OCI-LY3 (cell line): ENCODE measurements around the gene TRIM31.

Experiments
- CTCF ChIP-seq: fragments of 200-600, 300-600 bp; sonication (generic); IDR thresholded peaks from 2 replicates; pipeline ENCODE4 v1.5.1; 2014; ENCODE audit warnings: antibody characterized with exemption, low read length, low read depth
- EZH2phosphoT487 ChIP-seq: fragments of 200-600 bp; shearing (Covaris generic); IDR thresholded peaks from 2 replicates; pipeline ENCODE4 v1.6.1; 2018; ENCODE audit warnings: antibody characterized with exemption, mixed run types, low read depth

DNA sequence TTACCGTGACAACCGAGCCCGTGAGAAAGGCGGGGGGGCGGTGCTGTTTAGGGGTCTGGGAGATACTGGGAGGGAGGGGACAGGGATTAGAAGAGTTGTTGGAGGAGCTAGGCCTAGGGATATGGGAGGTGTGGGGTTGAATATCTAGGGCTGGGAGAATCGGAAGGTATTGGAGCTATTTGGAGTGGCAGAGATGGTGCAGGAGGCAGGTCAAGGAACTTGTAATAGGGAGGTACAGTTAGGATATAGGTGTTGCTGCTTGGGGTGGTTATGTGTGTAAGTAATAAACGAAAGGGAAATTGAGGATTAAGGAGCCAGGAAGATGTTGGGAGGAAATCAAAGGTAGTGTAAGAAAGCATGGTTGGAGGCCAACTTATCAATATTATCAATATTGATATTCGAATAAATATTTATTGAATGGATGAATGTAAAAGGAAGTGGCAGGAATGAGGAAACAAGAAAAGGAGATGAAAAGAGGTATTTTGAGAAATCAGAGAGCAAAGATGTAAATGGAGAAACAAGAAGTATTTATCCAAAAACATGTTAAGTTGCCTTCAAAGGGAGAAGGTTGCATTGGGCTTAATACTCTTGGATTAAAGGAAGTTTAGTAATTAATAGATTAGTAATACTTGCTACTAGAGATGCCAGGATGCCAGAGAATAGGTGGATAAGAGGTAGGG, 45.3 kb downstream of the TRIM31 start:
- TF ChIP-seq CTCF (no peak), EZH2phosphoT487 (no peak)
